ENCODE measurements around the gene GPR149.

Gene GPR149

DNA sequence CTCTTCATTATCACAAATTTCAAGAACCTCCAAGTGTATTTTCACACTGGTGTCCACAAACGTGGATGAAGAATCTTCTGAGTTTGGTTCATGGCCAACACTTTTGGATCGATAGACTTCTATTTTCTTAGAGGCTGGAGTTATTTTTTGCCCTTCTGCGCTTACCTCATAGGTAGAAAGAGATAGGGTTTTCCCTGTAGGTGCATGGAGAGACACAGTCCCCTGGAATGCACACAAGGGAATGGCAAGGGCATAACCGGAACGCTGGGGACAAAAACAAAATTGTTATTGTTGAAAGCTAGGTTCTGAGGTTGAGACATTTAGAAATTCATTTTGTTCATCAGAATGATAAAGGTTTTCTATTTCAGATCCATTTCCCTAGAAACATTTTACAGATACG, 92.0 kb downstream of the GPR149 start:
- Histone ChIP-seq H3K9ac (ENCODE audit: low read length) (no peak overlapping the region), H3K4me1 (ENCODE audit: control insufficient read depth, low read depth, low read length) (no peaks in the 10 kb centered on the region), H3K27ac (ENCODE audit: low read length) (no peak overlapping the region), H3K27me3 (ENCODE audit: control insufficient read depth, insufficient read depth, low read length) (no peaks in the 10 kb centered on the region), H3K36me3 (ENCODE audit: control insufficient read depth, low read depth, low read length) (no peaks in the 10 kb centered on the region), H3K9me3 (ENCODE audit: control insufficient read depth, low read depth, low read length) (no peaks in the 10 kb centered on the region), H3K4me3 (ENCODE audit: low read length) (no peak overlapping the region)

GRCh38 chr3:154334973-154335420, 95.0 kb downstream of the GPR149 start:
- H3K9ac ChIP-seq (ENCODE audit: low read length), result no peak overlapping the region

GRCh38 chr3:154327871-154328270, 102.1 kb downstream of the GPR149 start:
- H3K9me3 ChIP-seq (ENCODE audit: control insufficient read depth, low read depth, low read length), result no peaks in the 10 kb centered on the region
- H3K4me3 ChIP-seq (ENCODE audit: low read length), result no peak overlapping the region
- peaks cover 6% of the 10 kb centered on the region for H3K4me1 ChIP-seq (ENCODE audit: control insufficient read depth, low read depth, low read length)
- H3K9ac ChIP-seq (ENCODE audit: low read length), result no peak overlapping the region
- no peaks in the 10 kb centered on the region for H3K36me3 ChIP-seq (ENCODE audit: control insufficient read depth, low read depth, low read length)
- no peaks in the 10 kb centered on the region for H3K27me3 ChIP-seq (ENCODE audit: control insufficient read depth, insufficient read depth, low read length)
- H3K27ac ChIP-seq (ENCODE audit: low read length), result no peak overlapping the region

More at GRCh38 chr3:154334973-154335420, 95.0 kb downstream of the GPR149 start:
- Histone ChIP-seq H3K27ac (ENCODE audit: low read length) (no peak overlapping the region), H3K4me3 (ENCODE audit: low read length) (no peak overlapping the region), H3K27me3 (ENCODE audit: control insufficient read depth, insufficient read depth, low read length) (no peaks in the 10 kb centered on the region), H3K36me3 (ENCODE audit: control insufficient read depth, low read depth, low read length) (no peaks in the 10 kb centered on the region), H3K4me1 (ENCODE audit: control insufficient read depth, low read depth, low read length) (no peaks in the 10 kb centered on the region), H3K9me3 (ENCODE audit: control insufficient read depth, low read depth, low read length) (no peaks in the 10 kb centered on the region)

GRCh38 chr3:154324919-154325318, 105.1 kb downstream of the GPR149 start:
- no peaks in the 10 kb centered on the region for H3K9me3 ChIP-seq (ENCODE audit: control insufficient read depth, low read depth, low read length)
- H3K36me3 ChIP-seq (ENCODE audit: control insufficient read depth, low read depth, low read length), result no peaks in the 10 kb centered on the region
- H3K4me3 ChIP-seq (ENCODE audit: low read length), result peak overlapping the region; percentile 93
- peak overlapping the region; percentile 96 for H3K9ac ChIP-seq (ENCODE audit: low read length)
- no peak overlapping the region for H3K27ac ChIP-seq (ENCODE audit: low read length)
- H3K27me3 ChIP-seq (ENCODE audit: control insufficient read depth, insufficient read depth, low read length), result no peaks in the 10 kb centered on the region
- peaks cover 14% of the 10 kb centered on the region for H3K4me1 ChIP-seq (ENCODE audit: control insufficient read depth, low read depth, low read length)

- Histone ChIP-seq H3K27me3 (ENCODE audit: control insufficient read depth, insufficient read depth, low read length) (no peaks in the 10 kb centered on the region), H3K9ac (ENCODE audit: low read length) (peak within 1 kb of the TSS; percentile 96), H3K9me3 (ENCODE audit: control insufficient read depth, low read depth, low read length) (no peaks in the 10 kb centered on the region), H3K4me3 (ENCODE audit: low read length) (peak within 1 kb of the TSS; percentile 93), H3K36me3 (ENCODE audit: control insufficient read depth, low read depth, low read length) (no peaks in the 10 kb centered on the region), H3K4me1 (ENCODE audit: control insufficient read depth, low read depth, low read length) (peaks cover 14% of the 10 kb centered on the region), H3K27ac (ENCODE audit: low read length) (peak within 1 kb of the TSS; percentile 84)
Observed at GRCh38 chr3:154323891-154324738, 105.9 kb downstream of the GPR149 start, which contains the start of gene DHX36. Gene DHX36 (minus strand): TSS chr3:154324487. CDS start chr3:154324416, 71 bp downstream.

GRCh38 chr3:154316974-154317767, 112.8 kb downstream of the GPR149 start:
- Histone ChIP-seq H3K4me1 (ENCODE audit: control insufficient read depth, low read depth, low read length) (peaks cover 19% of the 10 kb centered on the region), H3K9ac (ENCODE audit: low read length) (no peak overlapping the region), H3K27ac (ENCODE audit: low read length) (no peak overlapping the region), H3K27me3 (ENCODE audit: control insufficient read depth, insufficient read depth, low read length) (no peaks in the 10 kb centered on the region), H3K9me3 (ENCODE audit: control insufficient read depth, low read depth, low read length) (no peaks in the 10 kb centered on the region), H3K4me3 (ENCODE audit: low read length) (no peak overlapping the region), H3K36me3 (ENCODE audit: control insufficient read depth, low read depth, low read length) (peaks cover 39% of the 10 kb centered on the region)

GRCh38 chr3:154314152-154314551, 115.8 kb downstream of the GPR149 start:
- Histone ChIP-seq H3K27me3 (ENCODE audit: control insufficient read depth, insufficient read depth, low read length) (no peaks in the 10 kb centered on the region), H3K9me3 (ENCODE audit: control insufficient read depth, low read depth, low read length) (no peaks in the 10 kb centered on the region), H3K4me3 (ENCODE audit: low read length) (no peak overlapping the region), H3K9ac (ENCODE audit: low read length) (no peak overlapping the region), H3K4me1 (ENCODE audit: control insufficient read depth, low read depth, low read length) (peaks cover 10% of the 10 kb centered on the region), H3K27ac (ENCODE audit: low read length) (no peak overlapping the region), H3K36me3 (ENCODE audit: control insufficient read depth, low read depth, low read length) (peaks cover 58% of the 10 kb centered on the region)

DNA sequence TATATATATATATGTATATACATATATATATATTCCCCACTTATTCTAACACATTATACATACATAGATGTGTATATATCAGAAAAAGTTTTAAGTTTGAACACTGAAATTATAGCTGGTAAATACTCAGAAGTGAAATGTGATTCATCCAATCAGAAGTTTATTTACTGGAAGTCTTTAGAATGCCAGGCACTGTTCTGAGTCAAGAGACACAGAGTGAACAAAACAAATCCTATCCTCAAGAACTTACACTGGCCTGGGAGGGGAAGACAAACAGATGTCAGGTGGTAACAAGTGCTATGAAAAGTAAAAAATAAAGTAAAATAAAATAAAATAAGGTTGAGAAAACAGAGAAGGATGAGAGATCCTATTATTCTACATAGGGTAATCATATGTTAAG, 119.2 kb downstream of the GPR149 start:
- H3K9me3 ChIP-seq (ENCODE audit: control insufficient read depth, low read depth, low read length), result no peaks in the 10 kb centered on the region
- H3K4me3 ChIP-seq (ENCODE audit: low read length), result no peak overlapping the region
- H3K36me3 ChIP-seq (ENCODE audit: control insufficient read depth, low read depth, low read length), result peaks cover 79% of the 10 kb centered on the region
- H3K27me3 ChIP-seq (ENCODE audit: control insufficient read depth, insufficient read depth, low read length), result no peaks in the 10 kb centered on the region
- no peak overlapping the region for H3K27ac ChIP-seq (ENCODE audit: low read length)
- H3K9ac ChIP-seq (ENCODE audit: low read length), result no peak overlapping the region
- no peaks in the 10 kb centered on the region for H3K4me1 ChIP-seq (ENCODE audit: control insufficient read depth, low read depth, low read length)

GRCh38 chr3:154307363-154307762, 122.6 kb downstream of the GPR149 start:
- Histone ChIP-seq H3K4me3 (ENCODE audit: low read length) (no peak overlapping the region), H3K4me1 (ENCODE audit: control insufficient read depth, low read depth, low read length) (no peaks in the 10 kb centered on the region), H3K9ac (ENCODE audit: low read length) (no peak overlapping the region), H3K9me3 (ENCODE audit: control insufficient read depth, low read depth, low read length) (no peaks in the 10 kb centered on the region), H3K36me3 (ENCODE audit: control insufficient read depth, low read depth, low read length) (peaks cover 84% of the 10 kb centered on the region), H3K27me3 (ENCODE audit: control insufficient read depth, insufficient read depth, low read length) (no peaks in the 10 kb centered on the region), H3K27ac (ENCODE audit: low read length) (no peak overlapping the region)

DNA sequence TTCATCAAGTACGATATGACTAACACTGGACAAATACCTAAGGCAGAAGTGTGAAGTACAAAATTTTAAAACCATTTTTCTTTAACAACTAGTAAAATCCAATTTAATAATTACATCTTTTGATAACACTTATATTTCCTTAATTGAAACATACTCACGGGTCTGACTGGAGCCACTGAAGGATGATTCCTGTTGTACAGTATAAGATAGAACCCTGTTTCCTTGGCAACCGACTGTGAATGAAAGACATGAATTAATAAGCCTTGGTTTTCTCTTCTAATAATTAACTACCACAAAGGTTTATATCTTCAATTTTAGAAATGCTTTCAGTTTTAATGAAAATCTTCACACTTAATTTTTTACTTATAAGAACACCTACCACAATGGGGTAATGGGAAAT, 125.1 kb downstream of the GPR149 start:
- Histone ChIP-seq H3K36me3 (ENCODE audit: control insufficient read depth, low read depth, low read length) (peaks cover 95% of the 10 kb centered on the region), H3K9me3 (ENCODE audit: control insufficient read depth, low read depth, low read length) (no peaks in the 10 kb centered on the region), H3K4me3 (ENCODE audit: low read length) (no peak overlapping the region), H3K27ac (ENCODE audit: low read length) (no peak overlapping the region), H3K9ac (ENCODE audit: low read length) (no peak overlapping the region), H3K27me3 (ENCODE audit: control insufficient read depth, insufficient read depth, low read length) (no peaks in the 10 kb centered on the region), H3K4me1 (ENCODE audit: control insufficient read depth, low read depth, low read length) (no peaks in the 10 kb centered on the region)

DNA sequence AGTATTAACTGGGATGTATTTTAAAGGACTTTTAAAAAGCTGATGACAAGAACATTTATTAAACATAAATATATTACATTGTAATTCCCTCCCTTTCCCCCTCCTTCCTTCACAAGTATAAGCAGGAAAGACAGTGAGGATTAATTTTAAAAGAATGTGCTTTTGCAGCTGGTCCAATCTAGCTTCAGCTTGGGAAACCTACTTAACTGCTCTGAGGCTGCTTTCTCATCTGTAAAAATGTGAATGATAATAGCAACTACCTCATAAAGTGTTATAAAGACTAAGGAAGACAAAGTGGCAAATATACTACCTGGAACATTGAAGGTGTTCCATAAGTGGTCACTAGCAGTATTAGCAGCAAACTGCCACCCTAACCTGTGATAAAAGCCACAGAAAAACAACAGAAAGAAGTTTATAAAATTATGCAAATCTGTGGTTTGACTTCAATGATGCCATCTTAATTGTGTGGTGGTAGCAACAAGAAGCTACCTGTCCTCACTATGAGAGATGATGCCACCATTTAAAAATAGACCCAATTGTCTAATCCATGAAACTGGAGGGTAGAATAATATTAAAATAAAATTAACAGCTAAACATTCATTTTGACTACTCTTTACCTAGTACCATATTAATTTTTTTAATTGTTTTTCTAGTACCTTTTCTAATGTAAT, 125.7 kb downstream of the GPR149 start:
- Histone ChIP-seq H3K27ac (ENCODE audit: low read length) (no peak overlapping the region), H3K9me3 (ENCODE audit: control insufficient read depth, low read depth, low read length) (no peaks in the 10 kb centered on the region), H3K9ac (ENCODE audit: low read length) (no peak overlapping the region)

More for the DNA sequence above, 125.7 kb downstream of the GPR149 start:
- no peaks in the 10 kb centered on the region for H3K27me3 ChIP-seq (ENCODE audit: control insufficient read depth, insufficient read depth, low read length)
- peaks cover 94% of the 10 kb centered on the region for H3K36me3 ChIP-seq (ENCODE audit: control insufficient read depth, low read depth, low read length)
- no peak overlapping the region for H3K4me3 ChIP-seq (ENCODE audit: low read length)
- no peaks in the 10 kb centered on the region for H3K4me1 ChIP-seq (ENCODE audit: control insufficient read depth, low read depth, low read length)

All from iPS-18a (cell line).